ENCODE measurements around the gene GTF2A1L.

DNA sequence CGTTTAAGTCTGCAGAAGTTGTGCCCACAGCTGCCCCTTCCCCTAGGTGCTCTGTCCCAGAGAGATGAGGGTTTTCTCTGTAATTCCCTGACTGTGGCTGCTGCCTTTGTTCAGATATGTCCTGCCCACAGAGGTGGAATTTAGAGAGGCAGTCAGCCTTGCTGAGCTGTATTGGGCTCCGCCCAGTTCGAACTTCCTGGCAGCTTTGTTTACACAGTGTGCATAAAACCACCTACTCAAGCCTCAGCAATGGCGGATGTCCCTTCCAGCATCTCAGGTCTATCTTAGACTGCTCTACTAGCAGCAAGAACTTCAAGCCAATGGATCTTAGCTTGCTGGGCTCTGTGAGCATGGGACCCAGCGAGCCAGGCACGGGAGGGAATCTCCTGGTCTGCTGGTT is 89.8 kb downstream of the GTF2A1L start:
- TF ChIP-seq EZH2 (IDR thresholded peaks at IDR 0.05; ENCODE audit: low read depth) = no peak
- TF ChIP-seq, protein P1, sequence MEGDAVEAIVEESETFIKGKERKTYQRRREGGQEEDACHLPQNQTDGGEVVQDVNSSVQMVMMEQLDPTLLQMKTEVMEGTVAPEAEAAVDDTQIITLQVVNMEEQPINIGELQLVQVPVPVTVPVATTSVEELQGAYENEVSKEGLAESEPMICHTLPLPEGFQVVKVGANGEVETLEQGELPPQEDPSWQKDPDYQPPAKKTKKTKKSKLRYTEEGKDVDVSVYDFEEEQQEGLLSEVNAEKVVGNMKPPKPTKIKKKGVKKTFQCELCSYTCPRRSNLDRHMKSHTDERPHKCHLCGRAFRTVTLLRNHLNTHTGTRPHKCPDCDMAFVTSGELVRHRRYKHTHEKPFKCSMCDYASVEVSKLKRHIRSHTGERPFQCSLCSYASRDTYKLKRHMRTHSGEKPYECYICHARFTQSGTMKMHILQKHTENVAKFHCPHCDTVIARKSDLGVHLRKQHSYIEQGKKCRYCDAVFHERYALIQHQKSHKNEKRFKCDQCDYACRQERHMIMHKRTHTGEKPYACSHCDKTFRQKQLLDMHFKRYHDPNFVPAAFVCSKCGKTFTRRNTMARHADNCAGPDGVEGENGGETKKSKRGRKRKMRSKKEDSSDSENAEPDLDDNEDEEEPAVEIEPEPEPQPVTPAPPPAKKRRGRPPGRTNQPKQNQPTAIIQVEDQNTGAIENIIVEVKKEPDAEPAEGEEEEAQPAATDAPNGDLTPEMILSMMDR (conservative IDR thresholded peaks at IDR 0.05) = no peak
